Right cardiac atrium (tissue), 5 donors: ENCODE data around the gene ARFGEF2. TPM values are rescaled to one million over a fixed set of nuclear protein-coding genes. Genes with fewer than 3 reads are reported as not detected.
A peak's percentile ranks its signal among the peaks of the same experiment; 100 is the strongest.
"Not testable (repeated sequence)": the region's sequence is repeated elsewhere in the genome, so short reads cannot be mapped to it uniquely, and the experiment has no call there.

ENCODE experiments used
- ATAC-seq, 2 donors: fragments of 200-7000 bp; cut with Tn5 transposase; one replicate each; pipeline versions ENCODE4 v1.8.0 to v1.9.1; 2020; ENCODE audit warnings: moderate library complexity in 2 of 2, mild to moderate bottlenecking in 1 of 2
- DNase-seq, 3 donors: peaks; one replicate each; pipeline ENCODE4 v3.0.0-alpha.2; 2020
- H3K27ac ChIP-seq: one replicate; pipeline ENCODE4 v1.5.1; 2013; ENCODE audit warnings: mild to moderate bottlenecking, low read length, control low read depth, moderate library complexity
- H3K27me3 ChIP-seq: one replicate; pipeline ENCODE4 v1.6.1; 2013; ENCODE audit not compliant: control insufficient read depth, insufficient read depth
- H3K4me1 ChIP-seq: one replicate; pipeline ENCODE4 v1.6.1; 2013; ENCODE audit warnings: low read length; ENCODE audit not compliant: control insufficient read depth, insufficient read depth
- H3K4me3 ChIP-seq: one replicate; pipeline ENCODE4 v1.5.1; 2013; ENCODE audit warnings: low read length, control low read depth
- H3K9me3 ChIP-seq: one replicate; pipeline ENCODE4 v1.6.1; 2013; ENCODE audit warnings: low read length; ENCODE audit not compliant: control insufficient read depth
- WGBS: extraction: QIAGEN DNeasy Blood & Tissue Kit; methylation state at CpG from one replicate; pipeline ENCODE4 v1.1.7; 2013; 5-methylcytosine and 5-hydroxymethylcytosine counted together
- intact Hi-C, 4 donors: fragments of 100-400 bp; cut with DNase I; formaldehyde crosslinking; loops; one replicate each; pipeline versions ENCODE4 v1.11.0 to v1.14.0; 2022 to 2023
- polyA plus RNA-seq: library from polyadenylated mRNA; stranded (reverse); fragments of 200-250 nt; gene quantifications from one replicate; pipeline ENCODE4 v1.2.3, GENCODE V29; 2013
- total RNA-seq, 4 donors: library from RNA; stranded (reverse); fragmentation: NEBNext Ultra II Directional; extraction: Animal tissue kit (Norgen Biotek cat#: 25700); gene quantifications; one replicate each; pipeline ENCODE4 v1.2.1, GENCODE V29; 2021
- donor health status: healthy with polysubstance abuse.
- donor health status: DM: no; HTN: yes; CAD: no.
- donor health status: DM: no; HTN: no; CAD: no.
- donor health status: DM: no; HTN: yes; CAD: no; lungs with severe emphysema.
- donor health status: DM: yes; HTN: yes; CAD: no.

Gene ARFGEF2
- total and polyA plus RNA-seq, 5 donors = 10.8 to 44.1 (median 38.0) TPM

GRCh38 chr20:49046087-49046900 is 124.8 kb downstream of the ARFGEF2 start, which contains the start of gene CSE1L:
CSE1L (plus strand) TSS chr20:49046312; CDS start chr20:49058464, 12,152 bp downstream.
- Histone ChIP-seq H3K27me3 (no peaks in the 10 kb centered on the region), H3K4me3 (peak within 1 kb of the TSS; percentile 78), H3K27ac (peak within 1 kb of the TSS; percentile 83), H3K4me1 (no peaks in the 10 kb centered on the region), H3K9me3 (no peaks in the 10 kb centered on the region)
- DNase-seq = peak; percentile 95 to 98 (median 98)
- intact Hi-C loops = no loop called here
- under 1% methylated on average over 80 of the region's 80 CpGs for WGBS
- ATAC-seq = peak; percentile 98

- H3K27ac ChIP-seq = no peak overlapping the region
- DNase-seq (no peak), ATAC-seq (no peak)
- H3K9me3 ChIP-seq = no peaks in the 10 kb centered on the region
- no peaks in the 10 kb centered on the region for H3K27me3 ChIP-seq
- intact Hi-C loops = no loop called here
- H3K4me1 ChIP-seq = no peaks in the 10 kb centered on the region
- no peak overlapping the region for H3K4me3 ChIP-seq
- WGBS = 88% methylated on average over 1 of the region's 1 CpG
Observed at GRCh38 chr20:49052334-49052733, 130.8 kb downstream of the ARFGEF2 start.

GRCh38 chr20:49054056-49054643 is 132.6 kb downstream of the ARFGEF2 start:
- WGBS = 60% methylated on average over 4 of the region's 4 CpGs
- no peaks in the 10 kb centered on the region for H3K9me3 ChIP-seq
- ATAC-seq = peak in 1 of 2 donors; percentile 46
- H3K27me3 ChIP-seq = no peaks in the 10 kb centered on the region
- no peaks in the 10 kb centered on the region for H3K4me1 ChIP-seq
- intact Hi-C loops = no loop called here
- H3K27ac ChIP-seq = no peak overlapping the region
- DNase-seq = no peak
- no peak overlapping the region for H3K4me3 ChIP-seq

- WGBS = 88% methylated on average over 3 of the region's 3 CpGs
- ATAC-seq (no peak), DNase-seq (no peak)
- no peak overlapping the region for H3K27ac ChIP-seq
- no peak overlapping the region for H3K4me3 ChIP-seq
- H3K27me3 ChIP-seq = no peaks in the 10 kb centered on the region
- H3K4me1 ChIP-seq = no peaks in the 10 kb centered on the region
- no peaks in the 10 kb centered on the region for H3K9me3 ChIP-seq
- intact Hi-C loops = no loop called here
Observed at GRCh38 chr20:49063279-49063678, 141.8 kb downstream of the ARFGEF2 start.

- no peaks in the 10 kb centered on the region for H3K4me1 ChIP-seq
- no peaks in the 10 kb centered on the region for H3K27me3 ChIP-seq
- WGBS = 89% methylated on average over 2 of the region's 2 CpGs
- DNase-seq (no peak), ATAC-seq (no peak)
- no peak overlapping the region for H3K27ac ChIP-seq
- H3K4me3 ChIP-seq = no peak overlapping the region
- no peaks in the 10 kb centered on the region for H3K9me3 ChIP-seq
- intact Hi-C loops = no loop called here
Observed at GRCh38 chr20:49074521-49074920, 153.0 kb downstream of the ARFGEF2 start.

- 90% methylated on average over 3 of the region's 3 CpGs for WGBS
- intact Hi-C loops = no loop called here
- Histone ChIP-seq H3K27me3 (no peaks in the 10 kb centered on the region), H3K9me3 (no peaks in the 10 kb centered on the region), H3K4me1 (no peaks in the 10 kb centered on the region), H3K4me3 (no peak overlapping the region), H3K27ac (no peak overlapping the region)
- no peak for DNase-seq
- no peak for ATAC-seq
Observed at GRCh38 chr20:49078310-49078709, 156.8 kb downstream of the ARFGEF2 start.

- not testable (repeated sequence) for DNase-seq, H3K27me3 ChIP-seq, H3K4me1 ChIP-seq, H3K4me3 ChIP-seq, ATAC-seq, H3K9me3 ChIP-seq, H3K27ac ChIP-seq
- intact Hi-C loops = loop anchor here in 1 of 4 donors (10.0 kb wide), 1 partner anchor 57 kb away; no protein-coding TSS in a partner anchor
- WGBS = 97% methylated on average over 12 of the region's 12 CpGs
Observed at GRCh38 chr20:49082295-49082694, 160.8 kb downstream of the ARFGEF2 start.

Other genes with a start within 250 kb of the ARFGEF2 start
- 10 to 100 TPM; 10.4 to 16.2 (median 14.7) TPM for gene PREX1, start 93.7 kb upstream of the ARFGEF2 start, total RNA-seq
- gene PREX1, start 93.7 kb upstream of the ARFGEF2 start, polyA plus RNA-seq = 9.0 TPM
- gene CSE1L, start 124.6 kb downstream of the ARFGEF2 start, total RNA-seq = 10 to 100 TPM; 28.7 to 39.3 (median 34.3) TPM
- 24.6 TPM for gene CSE1L, start 124.6 kb downstream of the ARFGEF2 start, polyA plus RNA-seq